Measurements from ENCODE around the gene ADPRH.

DNA sequence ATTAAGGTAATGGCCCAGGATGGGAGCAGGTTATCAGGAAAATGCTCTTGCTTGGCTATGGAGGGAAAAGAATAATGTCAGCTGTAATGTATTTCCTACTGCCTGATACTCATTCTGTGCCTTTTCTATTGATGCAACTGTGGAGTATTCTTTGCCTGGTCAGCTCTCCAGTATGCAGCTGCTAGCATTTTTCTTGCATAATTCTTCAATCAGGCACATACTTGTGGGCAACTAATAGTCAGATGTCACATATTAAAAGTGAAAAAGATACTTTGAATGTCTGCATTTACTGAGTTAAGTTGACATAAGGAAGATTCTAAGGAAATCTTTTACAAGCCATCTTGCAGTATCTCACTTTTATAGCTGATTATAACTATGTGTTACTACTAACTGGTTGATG lies 49.4 kb upstream of the ADPRH start:
- TF ChIP-seq GATA3 (IDR thresholded peaks at IDR 0.05; ENCODE audit: low read depth, low read length) (no peak), GATA2 (IDR thresholded peaks at IDR 0.05; ENCODE audit: low read depth, low read length) (no peak)

All from SH-SY5Y (cell line).